HepG2 (cell line): ENCODE measurements around the gene COL5A2. TPM values are rescaled to one million over a fixed set of nuclear protein-coding genes. Genes with fewer than 3 reads are reported as not detected.

ENCODE experiments used
- ATAC-seq: fragments of 200-7000 bp; cut with Tn5 transposase; 3 replicates; pipeline ENCODE4 v1.9.1; 2020; ENCODE audit warnings: mild to moderate bottlenecking, moderate library complexity
- BruUV-seq: library from RNA; stranded (reverse); fragments of 400-500 nt; replicated peaks from 2 replicates; lab custom pipeline; 2021; lab: Mats Ljungman, UMichigan
- CTCF ChIA-PET: fragments of 300-600 bp; formaldehyde crosslinking; extraction: SDS; loops from one replicate; lab custom pipeline; 2021; ENCODE audit warnings: low total read pairs, inconsistent platforms, low intra/inter-chr PET ratio; lab: Yijun Ruan, JAX
- POLR2A ChIA-PET: fragments of 350-600 bp; sonication (Branson Sonifier 250); formaldehyde crosslinking; loops from one replicate; lab custom pipeline; 2020; ENCODE audit warnings: antibody characterized with exemption, inconsistent platforms; lab: Yijun Ruan, JAX
- DNase-seq: peaks from one replicate; pipeline ENCODE4 v3.0.0-alpha.2; 2015; ENCODE audit warnings: low spot score
- FAIRE-seq: peaks from 3 replicates; lab custom pipeline; 2011; peaks lifted over from hg19 to GRCh38; lab: Jason Lieb, UNC
- H2AFZ ChIP-seq: one replicate; pipeline ENCODE4 v1.6.1; 2011; ENCODE audit warnings: low read length, inconsistent platforms
- H3K27ac ChIP-seq: fragments of 300-600 bp; 3 replicates; pipeline ENCODE4 v1.8.0; 2011; ENCODE audit warnings: mixed run types, mild to moderate bottlenecking, mixed read lengths, low read length, inconsistent platforms; ENCODE audit not compliant: insufficient read depth; ENCODE audit errors: extremely low read length
- H3K27me3 ChIP-seq, 2 experiments: fragments of 200-600 bp in 1 of 2; 2 replicates in 1 of 2; 3 replicates in 1 of 2; pipeline versions ENCODE4 v1.6.0 to v1.8.0; 2011; ENCODE audit warnings: low read length in 2 of 2, mild to moderate bottlenecking in 2 of 2, moderate library complexity in 2 of 2, inconsistent platforms in 1 of 2; ENCODE audit not compliant: insufficient read depth in 2 of 2, control insufficient read depth in 1 of 2
- H3K36me3 ChIP-seq, 2 experiments: fragments of 200-600 bp in 1 of 2; replicated peaks in 1 of 2; 2 replicates in 1 of 2; 3 replicates in 1 of 2; pipeline versions ENCODE4 v1.5.1 to v1.8.0; 2011; ENCODE audit warnings: low read length in 2 of 2, inconsistent platforms in 1 of 2; ENCODE audit not compliant: insufficient read depth in 2 of 2, control insufficient read depth in 1 of 2
- H3K4me1 ChIP-seq: 2 replicates; pipeline ENCODE4 v1.5.1; 2012; ENCODE audit warnings: low read length, inconsistent platforms; ENCODE audit not compliant: insufficient read depth
- H3K4me2 ChIP-seq: 2 replicates; pipeline ENCODE4 v1.6.0; 2011; ENCODE audit warnings: low read depth, low read length, inconsistent platforms
- H3K4me3 ChIP-seq, 3 experiments: fragments of 200-600 bp in 1 of 3; sonication (generic), shearing (Covaris generic) in 1 of 3; replicated peaks in 1 of 3; 2 replicates each; pipeline ENCODE4 v1.5.1; 2011 to 2016; ENCODE audit warnings: low read length in 3 of 3, inconsistent platforms in 2 of 3, low read depth in 2 of 3, mild to moderate bottlenecking in 2 of 3, control low read depth in 1 of 3, mixed read lengths in 1 of 3; ENCODE audit not compliant: insufficient read depth in 1 of 3
- H3K79me2 ChIP-seq: one replicate; pipeline ENCODE4 v1.6.1; 2011; ENCODE audit warnings: low read length, inconsistent platforms; ENCODE audit not compliant: insufficient read depth
- H3K9ac ChIP-seq: 2 replicates; pipeline ENCODE4 v1.6.0; 2011; ENCODE audit warnings: mild to moderate bottlenecking, low read depth, low read length, inconsistent platforms; ENCODE audit not compliant: insufficient read depth
- H3K9me3 ChIP-seq: 2 replicates; pipeline ENCODE4 v1.5.1; 2012; ENCODE audit warnings: mild to moderate bottlenecking, low read length
- H4K20me1 ChIP-seq: 2 replicates; pipeline ENCODE4 v1.6.0; 2011; ENCODE audit warnings: inconsistent platforms, mild to moderate bottlenecking, low read length, moderate library complexity; ENCODE audit not compliant: insufficient read depth
- ATF7 ChIP-seq, 2 experiments: fragments of 450-650 bp in 1 of 2; sonication (generic) in 1 of 2; formaldehyde crosslinking in 1 of 2; IDR thresholded peaks; 2 replicates each; pipeline versions ENCODE4 v1.4.0 to v1.6.1; 2016 to 2020; ENCODE audit warnings: antibody characterized with exemption in 1 of 2, mild to moderate bottlenecking in 1 of 2, missing genetic modification reagents in 1 of 2
- ERF ChIP-seq: IDR thresholded peaks from 2 replicates; pipeline ENCODE4 v1.6.1; 2018; ENCODE audit warnings: missing biosample characterization, missing genetic modification reagents
- HIVEP1 ChIP-seq: sonication (generic); formaldehyde crosslinking; IDR thresholded peaks from 2 replicates; pipeline ENCODE4 v1.4.0; 2020; ENCODE audit warnings: mild to moderate bottlenecking, missing genetic modification reagents
- JDP2 ChIP-seq: sonication (generic); formaldehyde crosslinking; IDR thresholded peaks from 2 replicates; pipeline ENCODE4 v1.8.1; 2022; ENCODE audit warnings: missing genetic modification reagents, borderline replicate concordance
- REL ChIP-seq: sonication (generic); formaldehyde crosslinking; conservative IDR thresholded peaks from 2 replicates; pipeline ENCODE4 v1.8.0; 2022; ENCODE audit warnings: mild to moderate bottlenecking, missing genetic modification reagents, moderate library complexity
- SMC3 ChIP-seq: IDR thresholded peaks from 2 replicates; pipeline ENCODE4 v1.6.1; 2011; ENCODE audit warnings: low read length, improper control_type of control experiment
- SYNCRIP ChIP-seq: fragments of 200-400 bp; formaldehyde crosslinking; IDR thresholded peaks from 2 replicates; pipeline ENCODE4 v1.6.1; 2018; ENCODE audit warnings: mild to moderate bottlenecking, low read depth, low read length; ENCODE audit not compliant: insufficient read depth
- ZFY ChIP-seq: sonication (generic); formaldehyde crosslinking; IDR thresholded peaks from 2 replicates; pipeline ENCODE4 v1.4.0; 2020; ENCODE audit warnings: missing genetic modification reagents
- ZMYM2 ChIP-seq: sonication (generic); formaldehyde crosslinking; IDR thresholded peaks from 2 replicates; pipeline ENCODE4 v1.8.0; 2022; ENCODE audit warnings: mild to moderate bottlenecking, missing genetic modification reagents
- ZNF543 ChIP-seq: sonication (generic); formaldehyde crosslinking; IDR thresholded peaks from 2 replicates; pipeline ENCODE4 v1.4.0; 2020; ENCODE audit warnings: mild to moderate bottlenecking, missing genetic modification reagents
- ZNF724P ChIP-seq: sonication (generic); formaldehyde crosslinking; IDR thresholded peaks from 2 replicates; pipeline ENCODE4 v1.8.0; 2022; ENCODE audit warnings: missing genetic modification reagents, borderline replicate concordance
- ZSCAN25 ChIP-seq: sonication (generic); formaldehyde crosslinking; IDR thresholded peaks from 2 replicates; pipeline ENCODE4 v1.8.0; 2022; ENCODE audit warnings: mild to moderate bottlenecking, missing genetic modification reagents
- WGBS: methylation state at CpG from one replicate; pipeline ENCODE4 v1.1.6; 2017; ENCODE audit warnings: low lambda C conversion rate; 5-methylcytosine and 5-hydroxymethylcytosine counted together
- in situ Hi-C: cut with HindIII; loops from 2 replicates; pipeline ENCODE4 v1.10.0; 2017; ENCODE audit warnings: low pct_unique_long_range_greater_than_20kb; ENCODE audit not compliant: extremely low pct_ligation_motif_present
- intact Hi-C: fragments of 100-400 bp; cut with micrococcal nuclease; formaldehyde crosslinking; loops from one replicate; pipeline ENCODE4 v1.10.0; 2022; ENCODE audit not compliant: unreplicated experiment
- polyA plus RNA-seq, 8 experiments: library from polyadenylated mRNA; depleted of rRNA in 3 of 8; stranded (reverse) in 7 of 8; unstranded in 1 of 8; fragments of >200 nt; fragmentation: Illumina TruSeq in 4 of 8; extraction: Trizol in 4 of 8; gene quantifications; 2 replicates each; pipeline versions ENCODE4 v1.2.1 to v1.2.3, GENCODE V29; 2011 to 2016; ENCODE audit warnings: low read depth in 4 of 8, missing spikeins in 1 of 8, mixed read lengths in 1 of 8; ENCODE audit not compliant: insufficient read depth in 1 of 8
- total RNA-seq, 5 experiments: library from RNA; depleted of rRNA; stranded (reverse); fragments of >200 nt; fragmentation: Illumina TruSeq; extraction: Trizol; gene quantifications; 2 replicates each; pipeline ENCODE4 v1.2.3, GENCODE V29; 2016; ENCODE audit warnings: low read depth in 1 of 5
- TF ChIP-seq, protein P1 (sequence below): sonication (generic); formaldehyde crosslinking; IDR thresholded peaks from 2 replicates; pipeline ENCODE4 v1.9.0; 2022; ENCODE audit warnings: low read depth, missing genetic modification reagents

Gene COL5A2
- total and polyA plus RNA-seq, 2 of the 13 experiments (the other 11 are each of a cell fraction or from before 2014, with no cell fraction given) = 0.83 to 1.5 TPM

DNA sequence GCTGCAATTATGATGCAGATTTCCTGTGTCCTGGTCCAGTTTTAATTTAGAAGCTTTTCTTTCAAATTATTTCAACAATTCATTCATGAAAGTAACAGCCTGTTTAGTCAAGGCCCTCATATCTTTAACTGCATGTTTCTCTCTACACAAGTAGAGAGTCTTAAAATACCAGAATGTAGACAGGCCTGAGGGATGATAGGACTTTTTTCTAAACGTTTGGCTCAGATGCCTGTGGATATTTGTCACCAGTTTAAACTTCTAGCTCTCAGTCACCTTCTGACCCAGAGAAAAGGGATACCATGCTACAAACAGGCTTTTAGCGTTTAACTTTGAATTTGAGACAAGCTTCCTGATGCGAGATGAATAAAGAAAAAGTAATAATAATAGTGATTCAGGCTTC lies 15.7 kb downstream of the COL5A2 start:
- H2AFZ ChIP-seq = peak overlapping the region; percentile 15
- H3K4me1 ChIP-seq = 0 out of 2 replicates have a peak, but pooled peaks cover 2% of the 10 kb centered on the region
- POLR2A ChIA-PET = no interaction called here

DNA sequence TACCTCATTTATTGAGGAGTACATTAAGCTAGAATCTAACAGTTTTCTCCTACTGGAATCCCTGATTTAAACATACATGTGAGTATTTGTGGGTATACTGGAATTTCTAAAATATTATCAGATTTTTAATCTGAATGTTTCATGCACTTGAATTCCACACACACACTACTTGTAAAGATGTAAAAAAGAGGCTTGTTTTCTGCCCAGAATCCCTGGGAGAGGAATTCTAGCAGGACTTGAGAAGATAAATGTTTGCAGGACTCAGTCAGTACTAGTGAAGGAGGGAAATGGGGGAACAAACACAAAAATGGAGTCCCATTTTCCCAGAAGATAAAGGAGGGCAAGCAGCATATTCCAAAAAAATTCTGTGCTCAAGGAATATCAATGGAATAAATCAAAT lies 17.0 kb downstream of the COL5A2 start:
- BruUV-seq = no TSS peak
- Histone ChIP-seq H4K20me1 (no peaks in the 10 kb centered on the region), H3K9me3 (no peaks in the 10 kb centered on the region), H3K36me3 (no peaks in the 10 kb centered on the region), H3K4me1 (no peaks in the 10 kb centered on the region), H3K4me2 (no peak overlapping the region), H3K27me3 (no peaks in the 10 kb centered on the region), H2AFZ (no peak overlapping the region), H3K79me2 (no peaks in the 10 kb centered on the region), H3K27ac (no peak overlapping the region), H3K4me3 (no peak overlapping the region), H3K9ac (no peak overlapping the region)
- CTCF ChIA-PET = no interaction called here
- TF ChIP-seq ATF7 (IDR thresholded peaks at IDR 0.05) (no peak), ATF7 (CRISPR knock-in tag; IDR thresholded peaks at IDR 0.05) (no peak), ERF (CRISPR knock-in tag) (no peak), ZNF543 (CRISPR knock-in tag) (no peak), SMC3 (no peak), REL (no peak)
- ATAC-seq (no peak), FAIRE-seq (no peak), DNase-seq (no peak)
- intact Hi-C loops (no loop called here), in situ Hi-C loops (no loop called here)
- POLR2A ChIA-PET = no interaction called here

More for the DNA sequence above, 15.7 kb downstream of the COL5A2 start:
- BruUV-seq = no TSS peak
- no peak overlapping the region for H3K4me2 ChIP-seq
- no peak overlapping the region for H3K27ac ChIP-seq
- H3K36me3 ChIP-seq = no peaks in the 10 kb centered on the region
- CTCF ChIA-PET = no interaction called here
- in situ Hi-C loops = no loop called here
- no peak for FAIRE-seq
- no peak overlapping the region for H3K9ac ChIP-seq
- TF ChIP-seq HIVEP1 (CRISPR knock-in tag) (no peak), ZSCAN25 (no peak), ZNF724P (CRISPR knock-in tag) (no peak), ZFY (CRISPR knock-in tag) (no peak), ZMYM2 (CRISPR knock-in tag) (no peak), SYNCRIP (no peak), JDP2 (no peak)
- TF ChIP-seq, protein P1, sequence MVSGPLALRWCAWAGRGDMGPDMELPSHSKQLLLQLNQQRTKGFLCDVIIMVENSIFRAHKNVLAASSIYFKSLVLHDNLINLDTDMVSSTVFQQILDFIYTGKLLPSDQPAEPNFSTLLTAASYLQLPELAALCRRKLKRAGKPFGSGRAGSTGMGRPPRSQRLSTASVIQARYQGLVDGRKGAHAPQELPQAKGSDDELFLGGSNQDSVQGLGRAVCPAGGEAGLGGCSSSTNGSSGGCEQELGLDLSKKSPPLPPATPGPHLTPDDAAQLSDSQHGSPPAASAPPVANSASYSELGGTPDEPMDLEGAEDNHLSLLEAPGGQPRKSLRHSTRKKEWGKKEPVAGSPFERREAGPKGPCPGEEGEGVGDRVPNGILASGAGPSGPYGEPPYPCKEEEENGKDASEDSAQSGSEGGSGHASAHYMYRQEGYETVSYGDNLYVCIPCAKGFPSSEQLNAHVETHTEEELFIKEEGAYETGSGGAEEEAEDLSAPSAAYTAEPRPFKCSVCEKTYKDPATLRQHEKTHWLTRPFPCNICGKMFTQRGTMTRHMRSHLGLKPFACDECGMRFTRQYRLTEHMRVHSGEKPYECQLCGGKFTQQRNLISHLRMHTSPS (CRISPR knock-in tag) = no peak
- H4K20me1 ChIP-seq = no peaks in the 10 kb centered on the region
- no peak for DNase-seq
- WGBS = 22% methylated on average over 3 of the region's 3 CpGs
- no peak for ATAC-seq
- H3K27me3 ChIP-seq = no peaks in the 10 kb centered on the region
- H3K9me3 ChIP-seq = no peaks in the 10 kb centered on the region
- no peak overlapping the region for H3K4me3 ChIP-seq
- intact Hi-C loops = no loop called here
- H3K79me2 ChIP-seq = no peaks in the 10 kb centered on the region
